GM21786 (cell line): Measurements from ENCODE around the gene SCN9A.
"Not testable (repeated sequence)": the region's sequence is repeated elsewhere in the genome, so short reads cannot be mapped to it uniquely, and the experiment has no call there.

Experiments used
- ATAC-seq: cut with Tn5 transposase; IDR thresholded peaks from one replicate; pipeline ENCODE4 v1.9.1; 2021; ENCODE audit not compliant: unreplicated experiment

Gene SCN9A

GRCh38 chr2:166256896-166257295 is 118.8 kb downstream of the SCN9A start:
- no peak for ATAC-seq

- no peak for ATAC-seq
These were observed 126.4 kb downstream of the SCN9A start for GRCh38 chr2:166249318-166249717.

GRCh38 chr2:166246901-166247300 is 128.8 kb downstream of the SCN9A start:
- ATAC-seq = no peak

- no peak for ATAC-seq
These were observed 133.4 kb downstream of the SCN9A start for GRCh38 chr2:166242309-166242708.

- no peak for ATAC-seq
These were observed 135.1 kb downstream of the SCN9A start for GRCh38 chr2:166240387-166241313.

- ATAC-seq = no peak
These were observed 136.2 kb downstream of the SCN9A start for GRCh38 chr2:166239548-166239947.

GRCh38 chr2:166238176-166238575 is 137.6 kb downstream of the SCN9A start:
- ATAC-seq = no peak

- no peak for ATAC-seq
These were observed 141.5 kb downstream of the SCN9A start for GRCh38 chr2:166234112-166234846.

- no peak for ATAC-seq
These were observed 142.5 kb downstream of the SCN9A start for GRCh38 chr2:166233244-166233643.

GRCh38 chr2:166230724-166231070 is 145.0 kb downstream of the SCN9A start:
- no peak for ATAC-seq

- ATAC-seq = no peak
These were observed 145.6 kb downstream of the SCN9A start for GRCh38 chr2:166230024-166230723.

- ATAC-seq = no peak
These were observed 146.1 kb downstream of the SCN9A start for GRCh38 chr2:166229678-166230023.

- ATAC-seq = no peak
These were observed 151.5 kb downstream of the SCN9A start for GRCh38 chr2:166224197-166224596.

- ATAC-seq = no peak
These were observed 152.4 kb downstream of the SCN9A start for GRCh38 chr2:166223298-166223697.

GRCh38 chr2:166211079-166211478 is 164.7 kb downstream of the SCN9A start:
- ATAC-seq = no peak

GRCh38 chr2:166209944-166210343 is 165.8 kb downstream of the SCN9A start:
- ATAC-seq = not testable (repeated sequence)

GRCh38 chr2:166209367-166209766 is 166.4 kb downstream of the SCN9A start:
- not testable (repeated sequence) for ATAC-seq

GRCh38 chr2:166206153-166206552 is 169.6 kb downstream of the SCN9A start:
- not testable (repeated sequence) for ATAC-seq

- no peak for ATAC-seq
These were observed 173.0 kb downstream of the SCN9A start for GRCh38 chr2:166202778-166203177.

GRCh38 chr2:166197446-166197845 is 178.3 kb downstream of the SCN9A start:
- no peak for ATAC-seq

GRCh38 chr2:166193407-166193806 is 182.3 kb downstream of the SCN9A start:
- no peak for ATAC-seq

- ATAC-seq = no peak
These were observed 187.7 kb downstream of the SCN9A start for GRCh38 chr2:166188084-166188483.
